Urinary bladder (tissue), 4 donors: ENCODE data around the gene NME5. TPM values are rescaled to one million over a fixed set of nuclear protein-coding genes. Genes with fewer than 3 reads are reported as not detected.

ENCODE experiments used
- DNase-seq: peaks from one replicate; pipeline ENCODE4 v3.0.0-alpha.2; 2015; ENCODE audit errors: extremely low spot score
- H3K27ac ChIP-seq: one replicate; pipeline ENCODE4 v1.5.1; 2013; ENCODE audit warnings: low read depth, mild to moderate bottlenecking, moderate library complexity
- H3K36me3 ChIP-seq: one replicate; pipeline ENCODE4 v1.6.1; 2013; ENCODE audit warnings: mild to moderate bottlenecking, moderate library complexity; ENCODE audit not compliant: insufficient read depth
- H3K4me1 ChIP-seq: one replicate; pipeline ENCODE4 v1.6.1; 2013; ENCODE audit warnings: mild to moderate bottlenecking, moderate library complexity; ENCODE audit not compliant: insufficient read depth
- H3K4me3 ChIP-seq: one replicate; pipeline ENCODE4 v1.5.1; 2013; ENCODE audit warnings: low read depth, low read length
- WGBS: extraction: QIAGEN DNeasy Blood & Tissue Kit; methylation state at CpG from one replicate; pipeline ENCODE4 v1.1.7; 2013; 5-methylcytosine and 5-hydroxymethylcytosine counted together
- polyA plus RNA-seq: library from polyadenylated mRNA; stranded (reverse); fragments of 200-250 nt; gene quantifications from one replicate; pipeline ENCODE4 v1.2.3, GENCODE V29; 2013
- total RNA-seq: library from RNA; depleted of rRNA; stranded (reverse); fragments of >200 nt; gene quantifications from one replicate; pipeline ENCODE4 v1.2.3, GENCODE V29; 2014
- donor health status: healthy with polysubstance abuse.
- donor health status: healthy.

Gene NME5, protein sequence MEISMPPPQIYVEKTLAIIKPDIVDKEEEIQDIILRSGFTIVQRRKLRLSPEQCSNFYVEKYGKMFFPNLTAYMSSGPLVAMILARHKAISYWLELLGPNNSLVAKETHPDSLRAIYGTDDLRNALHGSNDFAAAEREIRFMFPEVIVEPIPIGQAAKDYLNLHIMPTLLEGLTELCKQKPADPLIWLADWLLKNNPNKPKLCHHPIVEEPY
- total RNA-seq: 6.7 TPM
- polyA plus RNA-seq: 1.7 TPM

GRCh38 chr5:138138949-138139780 is at the start of gene NME5:
NME5 (minus strand) TSS chr5:138139428; CDS start chr5:138138780, 648 bp downstream.
- 4% methylated on average over 31 of the region's 31 CpGs for WGBS
- Histone ChIP-seq H3K4me3 (peak within 1 kb of the TSS; percentile 63), H3K36me3 (no peaks in the 10 kb centered on the region), H3K27ac (peak within 1 kb of the TSS; percentile 10), H3K4me1 (no peaks in the 10 kb centered on the region)
- DNase-seq: peak; percentile 15

GRCh38 chr5:138188626-138189025 is 49.4 kb upstream of the NME5 start:
- no peaks in the 10 kb centered on the region for H3K4me1 ChIP-seq
- no peak for DNase-seq
- no peak overlapping the region for H3K27ac ChIP-seq
- 79% methylated on average over 3 of the region's 3 CpGs for WGBS
- no peak overlapping the region for H3K4me3 ChIP-seq
- H3K36me3 ChIP-seq: peaks cover 5% of the 10 kb centered on the region

GRCh38 chr5:138186002-138186447 is 46.8 kb upstream of the NME5 start:
- Histone ChIP-seq H3K36me3 (peaks cover 5% of the 10 kb centered on the region), H3K27ac (no peak overlapping the region), H3K4me3 (no peak overlapping the region), H3K4me1 (no peaks in the 10 kb centered on the region)
- DNase-seq: no peak
- WGBS: 84% methylated on average over 2 of the region's 2 CpGs

DNA sequence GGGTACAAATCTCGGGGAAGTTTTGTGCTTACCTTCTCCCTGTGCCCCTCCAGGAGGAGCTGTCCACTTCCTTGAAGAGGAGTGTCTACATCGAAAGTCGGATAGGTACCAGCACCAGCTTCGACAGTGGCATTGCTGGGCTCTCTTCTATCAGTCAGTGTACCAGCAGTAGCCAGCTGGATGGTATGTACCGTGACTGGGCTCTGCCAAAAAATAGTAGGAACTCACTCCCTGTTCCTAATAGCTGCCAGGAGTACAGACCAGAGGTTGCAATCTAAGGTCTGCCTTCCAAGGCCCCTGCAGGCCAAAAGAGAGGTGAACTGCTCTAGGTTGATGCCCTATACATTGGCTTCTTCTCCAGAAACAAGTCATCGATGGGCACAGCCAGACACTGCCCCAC is 43.6 kb upstream of the NME5 start:
- WGBS: 93% methylated on average over 6 of the region's 6 CpGs
- no peaks in the 10 kb centered on the region for H3K4me1 ChIP-seq
- H3K36me3 ChIP-seq: no peaks in the 10 kb centered on the region
- no peak overlapping the region for H3K4me3 ChIP-seq
- DNase-seq: no peak
- H3K27ac ChIP-seq: no peak overlapping the region

DNA sequence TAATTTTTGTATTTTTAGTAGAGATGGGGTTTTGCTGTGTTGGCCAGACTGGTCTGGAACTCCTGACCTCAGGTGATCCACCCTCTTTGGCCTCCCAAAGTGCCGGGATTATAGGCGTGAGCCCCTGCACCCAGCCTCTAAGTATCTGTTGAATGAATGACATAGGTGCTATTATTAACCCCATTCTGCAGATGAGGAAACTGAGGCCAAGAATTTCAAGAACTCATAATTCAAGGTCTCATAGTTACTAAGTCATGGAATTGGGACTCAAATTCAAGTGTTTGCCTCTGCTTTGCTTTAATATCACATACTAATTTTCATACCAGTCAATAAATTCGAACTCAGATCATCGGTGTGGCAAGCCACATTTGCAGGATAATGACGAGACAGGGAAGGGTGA is 41.6 kb upstream of the NME5 start:
- Histone ChIP-seq H3K36me3 (no peaks in the 10 kb centered on the region), H3K27ac (no peak overlapping the region), H3K4me3 (no peak overlapping the region), H3K4me1 (peaks cover 2% of the 10 kb centered on the region)
- 94% methylated on average over 5 of the region's 5 CpGs for WGBS
- no peak for DNase-seq

GRCh38 chr5:138180183-138180782 is 41.1 kb upstream of the NME5 start:
- DNase-seq: peak; percentile 17

DNA sequence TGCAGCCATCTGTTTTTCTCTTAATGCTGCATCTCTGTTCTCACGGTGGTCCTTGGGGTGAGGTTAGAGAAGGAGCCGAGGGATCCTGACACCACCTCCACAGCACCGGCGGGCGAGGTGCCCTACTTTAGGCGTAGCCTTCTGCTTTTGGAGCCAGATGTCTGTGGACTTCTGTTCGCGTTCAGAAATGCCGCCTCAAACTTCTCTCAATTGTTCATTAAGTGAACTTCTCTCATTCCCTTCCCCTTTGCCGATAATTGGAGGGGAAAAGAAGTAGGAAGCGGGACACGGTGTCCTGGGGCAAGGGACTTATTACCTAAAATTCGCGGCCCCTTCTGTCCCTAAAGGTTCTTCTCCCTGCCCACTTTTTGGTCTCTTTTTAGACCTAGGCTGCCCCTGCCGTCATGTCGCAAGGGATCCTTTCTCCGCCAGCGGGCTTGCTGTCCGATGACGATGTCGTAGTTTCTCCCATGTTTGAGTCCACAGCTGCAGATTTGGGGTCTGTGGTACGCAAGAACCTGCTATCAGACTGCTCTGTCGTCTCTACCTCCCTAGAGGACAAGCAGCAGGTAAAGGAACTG is 40.1 kb upstream of the NME5 start:
- no peaks in the 10 kb centered on the region for H3K36me3 ChIP-seq
- 1% methylated on average over 23 of the region's 23 CpGs for whole genome bisulfite sequencing
- H3K4me1 ChIP-seq: peaks cover 2% of the 10 kb centered on the region
- H3K4me3 ChIP-seq: no peak overlapping the region
- DNase-seq: no peak
- no peak overlapping the region for H3K27ac ChIP-seq

More at GRCh38 chr5:138180183-138180782, 41.1 kb upstream of the NME5 start:
- Histone ChIP-seq H3K4me1 (peaks cover 2% of the 10 kb centered on the region), H3K4me3 (no peak overlapping the region), H3K27ac (no peak overlapping the region), H3K36me3 (no peaks in the 10 kb centered on the region)
- 73% methylated on average over 5 of the region's 5 CpGs for WGBS

GRCh38 chr5:138178516-138179276 is 39.5 kb upstream of the NME5 start, which contains the start of the genes BRD8 and KIF20A:
BRD8 (minus strand) TSS chr5:138178630; CDS start chr5:138178614, 16 bp downstream.
KIF20A (plus strand) TSS chr5:138179112; CDS start chr5:138179681, 569 bp downstream.
- WGBS: under 1% methylated on average over 41 of the region's 41 CpGs
- peak; percentile 94 for DNase-seq
- H3K27ac ChIP-seq: peak within 1 kb of the TSS; percentile 75

DNA sequence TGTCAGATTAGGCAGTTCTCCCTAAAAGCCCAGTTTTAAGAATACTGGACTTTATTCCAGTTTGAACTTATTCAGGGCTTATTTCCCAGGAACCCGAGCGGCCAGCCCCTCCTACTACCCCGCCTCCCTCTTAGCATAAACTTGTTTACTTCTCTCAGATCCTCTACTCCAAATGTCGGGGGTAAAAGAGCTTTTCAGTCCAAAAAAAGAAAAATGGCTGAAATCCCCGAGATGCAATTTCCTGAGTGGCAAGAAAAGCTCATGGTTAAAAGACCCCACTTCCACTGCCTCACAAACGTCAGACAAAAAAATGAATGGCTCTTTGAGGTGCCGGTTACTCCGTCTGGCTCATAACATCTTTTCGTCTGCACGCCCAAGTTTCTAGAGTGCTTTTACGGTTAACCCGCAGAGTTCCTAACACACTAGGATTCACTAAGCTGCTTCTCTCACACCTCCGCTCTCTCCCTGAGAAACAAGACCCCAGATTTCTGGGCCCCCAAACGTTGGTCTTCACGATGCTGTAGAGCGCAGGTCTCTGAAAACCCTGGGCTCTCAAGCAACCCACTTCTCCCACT is 38.8 kb upstream of the NME5 start:
- WGBS: under 1% methylated on average over 16 of the region's 16 CpGs
- H3K4me1 ChIP-seq: peaks cover 2% of the 10 kb centered on the region
- H3K36me3 ChIP-seq: no peaks in the 10 kb centered on the region
- DNase-seq: no peak
- H3K27ac ChIP-seq: peak overlapping the region; percentile 53
- peak overlapping the region; percentile 78 for H3K4me3 ChIP-seq

More at GRCh38 chr5:138178516-138179276, 39.5 kb upstream of the NME5 start, which contains the start of the genes BRD8 and KIF20A:
- Histone ChIP-seq H3K4me3 (peak within 1 kb of the TSS; percentile 78), H3K4me1 (peaks cover 2% of the 10 kb centered on the region), H3K36me3 (no peaks in the 10 kb centered on the region)

- Histone ChIP-seq H3K4me1 (no peaks in the 10 kb centered on the region), H3K27ac (no peak overlapping the region), H3K36me3 (peaks cover 12% of the 10 kb centered on the region), H3K4me3 (no peak overlapping the region)
- no peak for DNase-seq
Measured at GRCh38 chr5:138170299-138170698, 31.1 kb upstream of the NME5 start.

- DNase-seq: no peak
- H3K4me3 ChIP-seq: no peak overlapping the region
- no peaks in the 10 kb centered on the region for H3K4me1 ChIP-seq
- H3K27ac ChIP-seq: no peak overlapping the region
- 91% methylated on average over 5 of the region's 5 CpGs for WGBS
- H3K36me3 ChIP-seq: peaks cover 19% of the 10 kb centered on the region
Measured at GRCh38 chr5:138169124-138169523, 29.9 kb upstream of the NME5 start.

DNA sequence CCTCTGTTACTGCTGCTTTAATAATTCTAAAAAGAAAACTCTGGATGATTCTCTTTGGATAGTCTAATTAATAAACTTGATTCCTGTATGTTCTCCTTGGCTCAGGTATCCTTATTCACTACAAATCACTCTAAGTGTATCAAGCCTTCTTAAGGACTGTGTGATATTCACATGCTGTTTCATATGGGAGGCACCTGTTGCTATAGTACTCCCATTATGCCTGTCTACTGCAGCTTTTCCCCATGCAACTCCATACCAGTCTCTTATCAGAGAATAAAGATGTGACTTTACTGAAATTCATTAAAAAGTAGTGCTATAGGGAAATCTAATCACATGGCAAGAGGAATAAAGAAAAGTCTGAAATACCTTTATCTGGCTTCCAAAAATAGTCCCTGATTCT is 24.5 kb upstream of the NME5 start:
- no peaks in the 10 kb centered on the region for H3K4me1 ChIP-seq
- H3K36me3 ChIP-seq: peaks cover 33% of the 10 kb centered on the region
- H3K27ac ChIP-seq: no peak overlapping the region
- no peak for DNase-seq
- H3K4me3 ChIP-seq: no peak overlapping the region
